ENCODE results near the gene EN2. TPM values are rescaled to one million over a fixed set of nuclear protein-coding genes. Genes with fewer than 3 reads are reported as not detected.

EN2 gene
- total RNA-seq, 8 experiments from 2014 or later: 0.10 to 1.3 (median 0.49) TPM; not detected in 1

- 5 to 45% (median 28%) methylated on average over 4 to 7 of the region's 11 CpGs; no CpG with 5 or more reads in 5 of the 10 experiments for WGBS, 10 experiments
- H3K27ac ChIP-seq: no peak overlapping the region
- ATAC-seq (replicated peaks in 6 of 8): peak in 5 of 8 experiments; percentile 5 to 35 (median 14)
- peaks cover 3 to 16% of the 10 kb centered on the region in 2 donors for H3K4me1 ChIP-seq (replicated peaks in 1 of 2)
- H3K4me3 ChIP-seq: no peak overlapping the region
- in situ Hi-C loops (cut with MboI; ENCODE audit: low pct_unique_long_range_greater_than_20kb in 2 of 9, low sequenced_read_pairs in 9 of 9, unreplicated experiment in 9 of 9): no loop called here
These were observed 13.8 kb downstream of the EN2 start for GRCh38 chr7:155471718-155472117.

GRCh38 chr7:155477476-155477875 lies 19.5 kb downstream of the EN2 start:
- WGBS, 10 experiments: 18 to 69% (median 48%) methylated on average over 2 to 4 of the region's 4 CpGs; no CpG with 5 or more reads in 3 of the 10 experiments
- H3K4me3 ChIP-seq: no peak overlapping the region
- in situ Hi-C loops (cut with MboI; ENCODE audit: low pct_unique_long_range_greater_than_20kb in 2 of 9, low sequenced_read_pairs in 9 of 9, unreplicated experiment in 9 of 9): no loop called here
- no peak overlapping the region for H3K27ac ChIP-seq
- peaks cover 0 to 5% of the 10 kb centered on the region in 2 donors for H3K4me1 ChIP-seq (replicated peaks in 1 of 2)
- ATAC-seq (replicated peaks in 6 of 8): no peak

GRCh38 chr7:155481764-155482163 lies 23.8 kb downstream of the EN2 start:
- in situ Hi-C loops (cut with MboI; ENCODE audit: low pct_unique_long_range_greater_than_20kb in 2 of 9, low sequenced_read_pairs in 9 of 9, unreplicated experiment in 9 of 9): no loop called here
- peaks cover 8 to 15% of the 10 kb centered on the region in 2 donors for H3K4me1 ChIP-seq (replicated peaks in 1 of 2)
- WGBS, 10 experiments: 43 to 100% (median 85%) methylated on average over 2 to 10 of the region's 11 CpGs; no CpG with 5 or more reads in 2 of the 10 experiments
- H3K27ac ChIP-seq: no peak overlapping the region
- no peak for ATAC-seq (replicated peaks in 6 of 8)
- no peak overlapping the region for H3K4me3 ChIP-seq

GRCh38 chr7:155482511-155483183 lies 24.7 kb downstream of the EN2 start:
- in situ Hi-C loops (cut with MboI; ENCODE audit: low pct_unique_long_range_greater_than_20kb in 2 of 9, low sequenced_read_pairs in 9 of 9, unreplicated experiment in 9 of 9): no loop called here
- ATAC-seq (replicated peaks in 6 of 8): peak in 1 of 8 experiments; percentile 47
- WGBS, 10 experiments: 11 to 77% (median 52%) methylated on average over 1 to 12 of the region's 17 CpGs; no CpG with 5 or more reads in 2 of the 10 experiments
- Histone ChIP-seq H3K27ac (no peak overlapping the region), H3K4me1 (replicated peaks in 1 of 2) (peaks cover 8 to 15% of the 10 kb centered on the region in 2 donors), H3K4me3 (no peak overlapping the region)

GRCh38 chr7:155483245-155483644 lies 25.3 kb downstream of the EN2 start:
- in situ Hi-C loops (cut with MboI; ENCODE audit: low pct_unique_long_range_greater_than_20kb in 2 of 9, low sequenced_read_pairs in 9 of 9, unreplicated experiment in 9 of 9): no loop called here
- ATAC-seq (replicated peaks in 6 of 8): peak in 3 of 8 experiments; percentile 19 to 40 (median 24)
- 6 to 40% (median 21%) methylated on average over 2 to 12 of the region's 13 CpGs; no CpG with 5 or more reads in 1 of the 10 experiments for WGBS, 10 experiments

GRCh38 chr7:155483868-155484325 lies 26.0 kb downstream of the EN2 start:
- in situ Hi-C loops (cut with MboI; ENCODE audit: low pct_unique_long_range_greater_than_20kb in 2 of 9, low sequenced_read_pairs in 9 of 9, unreplicated experiment in 9 of 9): no loop called here
- ATAC-seq (replicated peaks in 6 of 8): peak in 7 of 8 experiments; percentile 58 to 96 (median 90)
- H3K27ac ChIP-seq: no peak overlapping the region
- peaks cover 8 to 15% of the 10 kb centered on the region in 2 donors for H3K4me1 ChIP-seq (replicated peaks in 1 of 2)
- 13 to 80% (median 40%) methylated on average over 1 to 8 of the region's 16 CpGs; no CpG with 5 or more reads in 2 of the 10 experiments for WGBS, 10 experiments
- no peak overlapping the region for H3K4me3 ChIP-seq

More at GRCh38 chr7:155483245-155483644, 25.3 kb downstream of the EN2 start:
- Histone ChIP-seq H3K4me1 (replicated peaks in 1 of 2) (peaks cover 8 to 15% of the 10 kb centered on the region in 2 donors), H3K27ac (no peak overlapping the region), H3K4me3 (no peak overlapping the region)

GRCh38 chr7:155484483-155485399 lies 26.8 kb downstream of the EN2 start:
- ATAC-seq (replicated peaks in 6 of 8): no peak
- peaks cover 8 to 15% of the 10 kb centered on the region in 2 donors for H3K4me1 ChIP-seq (replicated peaks in 1 of 2)
- WGBS, 10 experiments: 67 to 100% (median 88%) methylated on average over 1 to 6 of the region's 23 CpGs; no CpG with 5 or more reads in 3 of the 10 experiments
- no peak overlapping the region for H3K27ac ChIP-seq
- in situ Hi-C loops (cut with MboI; ENCODE audit: low pct_unique_long_range_greater_than_20kb in 2 of 9, low sequenced_read_pairs in 9 of 9, unreplicated experiment in 9 of 9): no loop called here
- H3K4me3 ChIP-seq: no peak overlapping the region

GRCh38 chr7:155486783-155487508 lies 29.0 kb downstream of the EN2 start:
- Histone ChIP-seq H3K4me3 (no peak overlapping the region), H3K4me1 (replicated peaks in 1 of 2) (peaks cover 23 to 31% of the 10 kb centered on the region in 2 donors), H3K27ac (no peak overlapping the region)
- peak in 1 of 8 experiments; percentile 11 for ATAC-seq (replicated peaks in 6 of 8)
- 60 to 100% (median 91%) methylated on average over 1 to 12 of the region's 18 CpGs; no CpG with 5 or more reads in 1 of the 10 experiments for WGBS, 10 experiments
- in situ Hi-C loops (cut with MboI; ENCODE audit: low pct_unique_long_range_greater_than_20kb in 2 of 9, low sequenced_read_pairs in 9 of 9, unreplicated experiment in 9 of 9): no loop called here

- no peak overlapping the region for H3K4me3 ChIP-seq
- peaks cover 23 to 32% of the 10 kb centered on the region in 2 donors for H3K4me1 ChIP-seq (replicated peaks in 1 of 2)
- WGBS, 10 experiments: 60 to 87% (median 68%) methylated on average over 1 to 18 of the region's 31 CpGs; no CpG with 5 or more reads in 3 of the 10 experiments
- no peak overlapping the region for H3K27ac ChIP-seq
- ATAC-seq (replicated peaks in 6 of 8): no peak
- in situ Hi-C loops (cut with MboI; ENCODE audit: low pct_unique_long_range_greater_than_20kb in 2 of 9, low sequenced_read_pairs in 9 of 9, unreplicated experiment in 9 of 9): no loop called here
These were observed 29.9 kb downstream of the EN2 start for GRCh38 chr7:155487509-155488482.

- WGBS, 10 experiments: 20 to 84% (median 46%) methylated on average over 1 to 3 of the region's 9 CpGs; no CpG with 5 or more reads in 6 of the 10 experiments
- Histone ChIP-seq H3K4me3 (no peak overlapping the region), H3K27ac (no peak overlapping the region), H3K4me1 (replicated peaks in 1 of 2) (peaks cover 18 to 25% of the 10 kb centered on the region in 2 donors)
- in situ Hi-C loops (cut with MboI; ENCODE audit: low pct_unique_long_range_greater_than_20kb in 2 of 9, low sequenced_read_pairs in 9 of 9, unreplicated experiment in 9 of 9): no loop called here
- ATAC-seq (replicated peaks in 6 of 8): no peak
These were observed 30.7 kb downstream of the EN2 start for GRCh38 chr7:155488483-155489127.

- in situ Hi-C loops (cut with MboI; ENCODE audit: low pct_unique_long_range_greater_than_20kb in 2 of 9, low sequenced_read_pairs in 9 of 9, unreplicated experiment in 9 of 9): no loop called here
- 40 to 100% (median 73%) methylated on average over 1 to 4 of the region's 20 CpGs; no CpG with 5 or more reads in 4 of the 10 experiments for WGBS, 10 experiments
- no peak for ATAC-seq (replicated peaks in 6 of 8)
- Histone ChIP-seq H3K4me1 (replicated peaks in 1 of 2) (peaks cover 15 to 18% of the 10 kb centered on the region in 2 donors), H3K4me3 (no peak overlapping the region), H3K27ac (no peak overlapping the region)
These were observed 31.4 kb downstream of the EN2 start for GRCh38 chr7:155489158-155489840.

All from motor neuron (in vitro differentiated cells).